SK-N-SH (cell line): ENCODE data around the gene NCR1. TPM values are rescaled to one million over a fixed set of nuclear protein-coding genes. Genes with fewer than 3 reads are reported as not detected.
A peak's percentile ranks its signal among the peaks of the same experiment; 100 is the strongest.

Experiments
- CTCF ChIA-PET: fragments of 300-600, 350-600 bp; formaldehyde crosslinking; extraction: SDS; loops from one replicate; lab custom pipeline; 2021; lab: Yijun Ruan, JAX
- POLR2A ChIA-PET: fragments of 350-600 bp; sonication (Branson Sonifier 250); formaldehyde crosslinking; extraction: SDS; loops from one replicate; lab custom pipeline; 2020; ENCODE audit warnings: antibody characterized with exemption, inconsistent platforms; lab: Yijun Ruan, JAX
- DNase-seq: peaks from one replicate; pipeline ENCODE4 v3.0.0; 2012
- H2AFZ ChIP-seq: fragments of 200-600 bp; sonication (generic); 2 replicates; pipeline ENCODE4 v1.8.1; 2016; ENCODE audit warnings: antibody characterized with exemption, mild to moderate bottlenecking, low read depth
- H3F3A ChIP-seq: fragments of 200-600 bp; sonication (generic); replicated peaks from 2 replicates; pipeline ENCODE3; 2016; ENCODE audit warnings: antibody characterized with exemption, mild to moderate bottlenecking; ENCODE audit not compliant: insufficient read depth
- H3K27ac ChIP-seq, 2 experiments: fragments of 200-500 bp in 1 of 2; fragments of 200-600 bp in 1 of 2; sonication (Bioruptor generic) in 1 of 2; sonication (generic), shearing (Covaris generic) in 1 of 2; 2 replicates each; pipeline versions ENCODE4 v1.5.1 to v1.6.1; 2014 to 2016; ENCODE audit warnings: low read depth in 2 of 2, inconsistent platforms in 1 of 2, low read length in 1 of 2, mild to moderate bottlenecking in 1 of 2, mixed read lengths in 1 of 2
- H3K27me3 ChIP-seq: fragments of 200-600 bp; sonication (generic), shearing (Covaris generic); 2 replicates; pipeline ENCODE4 v1.6.1; 2016; ENCODE audit warnings: mixed run types; ENCODE audit not compliant: insufficient read depth
- H3K36me3 ChIP-seq, 2 experiments: fragments of 200-500 bp in 1 of 2; fragments of 200-600 bp in 1 of 2; sonication (Bioruptor generic) in 1 of 2; sonication (generic) in 1 of 2; replicated peaks in 1 of 2; 2 replicates each; pipeline versions ENCODE3 to v1.5.1; 2014 to 2016; ENCODE audit warnings: low read length in 1 of 2, mild to moderate bottlenecking in 1 of 2; ENCODE audit not compliant: insufficient read depth in 2 of 2, control insufficient read depth in 1 of 2
- H3K4me1 ChIP-seq, 2 experiments: fragments of 200-500 bp in 1 of 2; fragments of 200-600 bp in 1 of 2; sonication (Bioruptor generic) in 1 of 2; sonication (generic), shearing (Covaris generic) in 1 of 2; 2 replicates each; pipeline versions ENCODE4 v1.5.1 to v1.6.1; 2014 to 2016; ENCODE audit warnings: low read depth in 1 of 2, low read length in 1 of 2, mixed run types in 1 of 2; ENCODE audit not compliant: insufficient read depth in 2 of 2, control insufficient read depth in 1 of 2
- H3K4me2 ChIP-seq: fragments of 200-600 bp; sonication (generic), shearing (Covaris generic); 2 replicates; pipeline ENCODE4 v1.6.1; 2017; ENCODE audit warnings: mixed run types
- H3K4me3 ChIP-seq, 2 experiments: fragments of 200-500 bp in 1 of 2; fragments of 200-600 bp in 1 of 2; sonication (Bioruptor generic) in 1 of 2; sonication (generic), shearing (Covaris generic) in 1 of 2; 2 replicates each; pipeline versions ENCODE4 v1.5.1 to v1.8.1; 2014 to 2016; ENCODE audit warnings: low read depth in 2 of 2, inconsistent platforms in 1 of 2, low read length in 1 of 2, mild to moderate bottlenecking in 1 of 2, mixed read lengths in 1 of 2, moderate library complexity in 1 of 2
- H3K79me2 ChIP-seq: fragments of 200-600 bp; sonication (generic); 2 replicates; pipeline ENCODE4 v1.8.1; 2017; ENCODE audit warnings: mild to moderate bottlenecking; ENCODE audit not compliant: insufficient read depth
- H3K9ac ChIP-seq: fragments of 200-600 bp; sonication (generic); 2 replicates; pipeline ENCODE4 v1.6.1; 2017; ENCODE audit warnings: mixed run types
- H3K9me2 ChIP-seq: fragments of 200-600 bp; sonication (generic); 2 replicates; pipeline ENCODE4 v1.6.1; 2017; ENCODE audit warnings: mixed run types
- H3K9me3 ChIP-seq: fragments of 200-600 bp; sonication (generic); 2 replicates; pipeline ENCODE4 v1.6.1; 2017; ENCODE audit warnings: mixed run types, mild to moderate bottlenecking, moderate library complexity
- H4K20me1 ChIP-seq: fragments of 200-600 bp; sonication (generic); 2 replicates; pipeline ENCODE4 v1.6.1; 2017; ENCODE audit warnings: mild to moderate bottlenecking, mixed run types; ENCODE audit not compliant: insufficient read depth
- CHD2 ChIP-seq: fragments of 150-350 bp; IDR thresholded peaks from 2 replicates; pipeline ENCODE4 v1.6.1; 2018; ENCODE audit warnings: low read length; ENCODE audit not compliant: partially characterized antibody
- ELF1 ChIP-seq: IDR thresholded peaks from 2 replicates; pipeline ENCODE4 v1.4.0; 2012
- EP300 ChIP-seq, 2 experiments: IDR thresholded peaks; 2 replicates each; pipeline versions ENCODE4 v1.4.0 to v1.6.1; 2012; ENCODE audit warnings: borderline replicate concordance in 1 of 2, low read depth in 1 of 2, low read length in 1 of 2
- EZH2phosphoT487 ChIP-seq: fragments of 200-600 bp; sonication (generic); IDR thresholded peaks from 2 replicates; pipeline ENCODE4 v1.6.1; 2017; ENCODE audit warnings: low read depth, mixed run types, mild to moderate bottlenecking, antibody characterized with exemption, moderate library complexity, borderline replicate concordance
- FOSL2 ChIP-seq: IDR thresholded peaks from 2 replicates; pipeline ENCODE4 v1.4.0; 2012; ENCODE audit warnings: low read depth, mild to moderate bottlenecking, moderate library complexity, borderline replicate concordance
- FOXJ3 ChIP-seq: sonication (generic); formaldehyde crosslinking; IDR thresholded peaks from 2 replicates; pipeline ENCODE4 v1.5.1; 2020; ENCODE audit warnings: mild to moderate bottlenecking, missing genetic modification reagents
- FOXM1 ChIP-seq: IDR thresholded peaks from 2 replicates; pipeline ENCODE4 v1.4.0; 2012; ENCODE audit warnings: low read depth, mild to moderate bottlenecking
- GATA2 ChIP-seq: sonication (generic); formaldehyde crosslinking; IDR thresholded peaks from 2 replicates; pipeline ENCODE4 v1.5.0; 2020; ENCODE audit warnings: mild to moderate bottlenecking, missing genetic modification reagents
- MEF2A ChIP-seq: IDR thresholded peaks from 2 replicates; pipeline ENCODE4 v1.4.0; 2012; ENCODE audit warnings: low read depth, borderline replicate concordance
- RCOR1 ChIP-seq: fragments of 150-350 bp; IDR thresholded peaks from 2 replicates; pipeline ENCODE4 v1.6.1; 2017; ENCODE audit warnings: antibody characterized with exemption, low read length
- RXRA ChIP-seq: IDR thresholded peaks from 2 replicates; pipeline ENCODE4 v1.4.0; 2012; ENCODE audit warnings: low read depth, mild to moderate bottlenecking, borderline replicate concordance
- SMC3 ChIP-seq: IDR thresholded peaks from 2 replicates; pipeline ENCODE4 v1.6.1; 2012; ENCODE audit warnings: low read depth, low read length, improper control_type of control experiment
- TEAD4 ChIP-seq: IDR thresholded peaks from 2 replicates; pipeline ENCODE4 v1.4.0; 2012; ENCODE audit warnings: mild to moderate bottlenecking, borderline replicate concordance; ENCODE audit not compliant: insufficient read depth
- YY1 ChIP-seq: IDR thresholded peaks from 2 replicates; pipeline ENCODE4 v1.4.0; 2012; ENCODE audit warnings: low read depth, mild to moderate bottlenecking
- ZBTB33 ChIP-seq: IDR thresholded peaks from 2 replicates; pipeline ENCODE4 v1.4.0; 2012; ENCODE audit warnings: low read depth, borderline replicate concordance
- WGBS: methylation state at CpG from one replicate; pipeline ENCODE4 v1.1.6; 2017; ENCODE audit warnings: low lambda C conversion rate; 5-methylcytosine and 5-hydroxymethylcytosine counted together
- polyA plus RNA-seq, 3 experiments: library from polyadenylated mRNA; depleted of rRNA; stranded (reverse); fragments of >200 nt; gene quantifications; 2 replicates each; pipeline ENCODE4 v1.2.3, GENCODE V29; 2012
- TF ChIP-seq, protein P1 (sequence below): fragments of 200-600 bp; sonication (generic); IDR thresholded peaks from 2 replicates; pipeline ENCODE4 v1.6.1; 2017; ENCODE audit warnings: antibody characterized with exemption, mild to moderate bottlenecking, moderate library complexity

Gene NCR1
- polyA plus RNA-seq, 1 of the 3 experiments (the other 2 are of a cell fraction), result not detected

DNA sequence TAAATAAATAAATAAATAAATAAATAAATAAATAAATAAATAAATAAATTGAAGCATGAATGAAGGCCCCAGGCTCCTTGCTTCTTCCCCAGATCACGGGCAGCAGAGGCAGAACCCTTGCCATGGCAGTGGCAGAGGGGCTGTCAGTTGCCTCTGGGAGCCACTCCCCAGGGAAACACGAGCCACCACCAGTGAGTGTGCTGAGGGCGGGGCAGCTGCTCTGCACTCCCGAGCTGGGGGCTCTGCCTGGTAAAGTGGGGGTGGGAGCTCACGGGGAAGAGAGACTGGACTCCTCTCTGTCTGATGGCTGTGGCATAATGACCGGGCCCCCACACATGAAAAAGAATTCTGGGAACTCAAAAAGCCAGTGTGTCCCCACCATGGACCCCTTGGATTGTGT is 24.1 kb upstream of the NCR1 start (continued):
- TF ChIP-seq FOXM1, result no peak
- TF ChIP-seq RCOR1, result no peak
- no peak for TF ChIP-seq YY1

DNA sequence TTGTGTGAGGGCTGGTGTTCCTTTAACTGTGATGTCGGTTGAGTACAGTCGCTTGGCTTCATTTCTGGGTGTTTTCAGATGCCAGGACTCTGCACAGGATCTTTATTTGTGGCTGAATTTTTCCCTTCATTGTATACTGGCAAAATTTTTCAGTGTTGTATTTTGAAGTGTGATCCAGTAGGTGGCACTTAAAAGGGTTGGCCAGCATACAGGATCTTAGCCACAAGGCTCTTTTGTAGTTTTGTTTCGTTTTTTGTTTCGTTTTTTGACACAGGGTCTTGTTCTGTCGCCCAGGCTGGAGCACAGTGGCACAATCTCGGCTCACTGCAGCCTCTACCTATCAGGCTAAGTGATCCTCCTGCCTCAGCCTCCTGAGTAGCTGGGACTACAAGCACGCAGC is 23.2 kb upstream of the NCR1 start:
- Histone ChIP-seq H4K20me1 (no peaks in the 10 kb centered on the region), H3K4me2 (no peak overlapping the region), H3K9me3 (no peaks in the 10 kb centered on the region), H3K79me2 (no peaks in the 10 kb centered on the region), H3K4me3 (0 out of 4 replicates have a peak overlapping the region, but pooled peaks of 1 of the 2 experiments have one; percentile 16), H3K9me2 (no peaks in the 10 kb centered on the region), H3F3A (no peaks in the 10 kb centered on the region), H3K4me1 (no peaks in the 10 kb centered on the region), H2AFZ (no peak overlapping the region), H3K27ac (no peak overlapping the region), H3K27me3 (peaks cover 51% of the 10 kb centered on the region; the same call in 1 of the 2 replicates), H3K36me3 (no peaks in the 10 kb centered on the region), H3K9ac (no peak overlapping the region)
- WGBS, result 25% methylated on average over 7 of the region's 7 CpGs
- ChIA-PET CTCF (no interaction called here), POLR2A (no interaction called here)
- TF ChIP-seq ZBTB33 (no peak), EZH2phosphoT487 (no peak)
- TF ChIP-seq, protein P1, sequence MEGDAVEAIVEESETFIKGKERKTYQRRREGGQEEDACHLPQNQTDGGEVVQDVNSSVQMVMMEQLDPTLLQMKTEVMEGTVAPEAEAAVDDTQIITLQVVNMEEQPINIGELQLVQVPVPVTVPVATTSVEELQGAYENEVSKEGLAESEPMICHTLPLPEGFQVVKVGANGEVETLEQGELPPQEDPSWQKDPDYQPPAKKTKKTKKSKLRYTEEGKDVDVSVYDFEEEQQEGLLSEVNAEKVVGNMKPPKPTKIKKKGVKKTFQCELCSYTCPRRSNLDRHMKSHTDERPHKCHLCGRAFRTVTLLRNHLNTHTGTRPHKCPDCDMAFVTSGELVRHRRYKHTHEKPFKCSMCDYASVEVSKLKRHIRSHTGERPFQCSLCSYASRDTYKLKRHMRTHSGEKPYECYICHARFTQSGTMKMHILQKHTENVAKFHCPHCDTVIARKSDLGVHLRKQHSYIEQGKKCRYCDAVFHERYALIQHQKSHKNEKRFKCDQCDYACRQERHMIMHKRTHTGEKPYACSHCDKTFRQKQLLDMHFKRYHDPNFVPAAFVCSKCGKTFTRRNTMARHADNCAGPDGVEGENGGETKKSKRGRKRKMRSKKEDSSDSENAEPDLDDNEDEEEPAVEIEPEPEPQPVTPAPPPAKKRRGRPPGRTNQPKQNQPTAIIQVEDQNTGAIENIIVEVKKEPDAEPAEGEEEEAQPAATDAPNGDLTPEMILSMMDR, result peak; percentile 30
- no peak for DNase-seq

GRCh38 chr19:54883228-54883627 is 22.7 kb upstream of the NCR1 start:
- TF ChIP-seq MEF2A (no peak), ELF1 (no peak), SMC3 (no peak), FOSL2 (no peak), FOXJ3 (no peak), CHD2 (no peak), GATA2 (CRISPR knock-in tag) (no peak), EP300 (IDR thresholded peaks at IDR 0.05; ENCODE audit: borderline replicate concordance in 1 of 2, low read depth in 1 of 2, low read length in 1 of 2) (no peak), EZH2phosphoT487 (no peak), TEAD4 (no peak), ZBTB33 (no peak), FOXM1 (no peak), RXRA (no peak)
- no peaks in the 10 kb centered on the region for H3F3A ChIP-seq
- 19% methylated on average over 9 of the region's 9 CpGs for WGBS
- ChIA-PET POLR2A (no interaction called here), CTCF (no interaction called here)
- H3K27me3 ChIP-seq, result peaks cover 51% of the 10 kb centered on the region; the same call in 1 of the 2 replicates
- H2AFZ ChIP-seq, result no peak overlapping the region
- no peak overlapping the region for H3K27ac ChIP-seq
- H3K9me2 ChIP-seq, result no peaks in the 10 kb centered on the region
- H3K9ac ChIP-seq, result no peak overlapping the region
- H3K4me3 ChIP-seq, result 0 out of 4 replicates have a peak overlapping the region, but pooled peaks of 1 of the 2 experiments have one; percentile 16
- no peak for DNase-seq
- H3K4me1 ChIP-seq, result no peaks in the 10 kb centered on the region
- H4K20me1 ChIP-seq, result no peaks in the 10 kb centered on the region
- no peaks in the 10 kb centered on the region for H3K79me2 ChIP-seq
- no peaks in the 10 kb centered on the region for H3K36me3 ChIP-seq
- no peaks in the 10 kb centered on the region for H3K9me3 ChIP-seq
- H3K4me2 ChIP-seq, result no peak overlapping the region
